Fibroblast of peridontal ligament (primary cell): ENCODE data around the gene GTF2B.
A peak's percentile ranks its signal among the peaks of the same experiment; 100 is the strongest.
"Not testable (repeated sequence)": the region's sequence is repeated elsewhere in the genome, so short reads cannot be mapped to it uniquely, and the experiment has no call there.

Source experiments
- DNase-seq: peaks from one replicate; pipeline ENCODE4 v3.0.0-alpha.2; 2010; ENCODE audit errors: extremely low read depth

Gene GTF2B

DNA sequence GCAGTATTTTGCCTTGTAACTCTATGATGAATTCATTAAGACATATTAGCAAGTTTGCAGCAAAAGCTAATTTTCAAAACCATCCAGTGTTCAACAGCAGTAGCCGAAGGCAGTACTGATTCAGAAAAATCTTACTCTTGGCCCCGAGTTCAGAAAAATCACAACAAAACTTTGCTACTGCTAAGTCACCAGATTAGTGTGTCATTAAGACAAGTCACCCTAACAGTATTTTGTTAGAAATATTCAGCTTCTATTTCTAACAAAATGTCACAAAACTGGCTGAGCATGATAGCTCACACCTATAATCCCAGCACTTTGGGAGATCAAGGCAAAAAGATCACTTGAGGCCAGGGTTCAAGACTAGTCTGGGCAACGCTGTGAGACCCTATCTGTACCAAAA is 8.2 kb downstream of the GTF2B start:
- DNase-seq = no peak

DNA sequence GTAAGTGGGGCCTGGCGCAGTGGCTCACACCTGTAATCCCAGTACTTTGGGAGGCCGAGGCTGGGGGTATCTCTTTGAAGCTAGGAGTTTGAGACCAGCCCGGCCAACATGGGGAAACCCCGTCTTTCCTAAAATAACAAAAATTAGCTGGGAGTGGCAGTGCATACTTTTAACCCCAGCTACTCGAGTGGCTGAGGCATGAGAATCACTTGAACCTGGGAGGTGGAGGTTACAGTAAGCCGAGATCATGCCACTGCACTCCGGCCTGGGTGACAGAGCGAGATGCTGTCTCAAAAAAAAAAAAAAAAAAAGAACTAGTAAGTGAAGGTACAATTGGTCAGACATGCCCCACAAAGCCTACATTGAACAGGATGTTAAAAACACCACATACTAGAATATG is 10.7 kb downstream of the GTF2B start:
- DNase-seq = not testable (repeated sequence)

DNA sequence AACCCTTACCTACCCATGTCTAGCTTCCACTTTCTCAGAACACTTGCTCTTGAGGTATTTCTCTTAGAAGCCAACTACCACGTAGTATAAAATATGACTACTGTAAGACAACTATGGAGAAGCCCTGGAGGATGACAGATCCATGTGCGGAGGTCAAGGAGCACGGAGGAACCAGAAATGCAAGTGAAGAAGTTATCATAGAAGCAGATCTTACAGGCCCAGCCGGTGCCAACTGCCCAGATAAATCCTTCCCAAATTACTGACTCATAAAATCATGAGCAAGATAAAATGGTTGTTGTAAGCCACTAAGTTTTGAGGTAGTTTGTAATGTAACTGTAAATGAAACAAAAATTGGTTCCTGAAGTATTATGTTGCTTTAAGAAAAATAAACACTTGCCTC is 12.6 kb downstream of the GTF2B start:
- peak; percentile 25 for DNase-seq

DNA sequence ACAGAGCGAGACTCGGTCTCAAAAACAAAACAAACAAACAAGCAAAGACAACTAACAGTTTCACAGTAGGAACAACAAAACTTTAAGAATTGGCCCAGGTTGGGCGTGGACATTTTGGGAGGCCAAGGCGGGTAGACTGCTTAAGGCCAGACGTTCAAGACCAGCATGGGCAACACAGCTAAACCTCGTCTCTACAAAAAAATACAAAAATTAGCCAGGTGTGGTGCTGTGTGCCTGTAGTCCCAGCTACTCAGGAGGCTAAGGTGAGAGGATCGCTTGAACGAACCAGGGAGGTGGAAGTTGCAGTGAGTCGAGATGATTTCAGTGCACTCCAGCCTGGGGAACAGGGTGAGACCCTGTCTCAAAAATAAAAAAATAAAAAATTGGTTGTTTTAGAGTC is 13.5 kb downstream of the GTF2B start:
- no peak for DNase-seq

DNA sequence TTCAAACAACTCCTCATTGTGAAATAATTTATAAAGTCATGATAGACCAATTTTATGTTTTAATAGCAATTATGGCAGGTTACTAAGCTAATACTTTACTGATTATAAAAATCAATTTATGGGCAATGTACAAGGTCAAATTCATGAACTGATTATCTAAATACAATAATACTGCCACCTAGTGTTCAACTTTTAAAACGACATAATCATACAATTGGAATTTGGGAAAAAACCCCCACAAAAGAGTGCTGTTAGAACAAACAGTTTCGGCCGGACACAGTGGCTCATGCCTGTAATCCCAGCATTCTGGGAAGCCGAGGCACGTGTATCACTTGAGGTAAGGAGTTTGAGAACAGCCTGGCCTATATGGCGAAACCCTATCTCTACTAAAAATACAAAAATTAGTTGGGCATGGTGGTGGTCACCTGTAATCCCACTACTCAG is 14.0 kb downstream of the GTF2B start:
- DNase-seq = peak; percentile 74

DNA sequence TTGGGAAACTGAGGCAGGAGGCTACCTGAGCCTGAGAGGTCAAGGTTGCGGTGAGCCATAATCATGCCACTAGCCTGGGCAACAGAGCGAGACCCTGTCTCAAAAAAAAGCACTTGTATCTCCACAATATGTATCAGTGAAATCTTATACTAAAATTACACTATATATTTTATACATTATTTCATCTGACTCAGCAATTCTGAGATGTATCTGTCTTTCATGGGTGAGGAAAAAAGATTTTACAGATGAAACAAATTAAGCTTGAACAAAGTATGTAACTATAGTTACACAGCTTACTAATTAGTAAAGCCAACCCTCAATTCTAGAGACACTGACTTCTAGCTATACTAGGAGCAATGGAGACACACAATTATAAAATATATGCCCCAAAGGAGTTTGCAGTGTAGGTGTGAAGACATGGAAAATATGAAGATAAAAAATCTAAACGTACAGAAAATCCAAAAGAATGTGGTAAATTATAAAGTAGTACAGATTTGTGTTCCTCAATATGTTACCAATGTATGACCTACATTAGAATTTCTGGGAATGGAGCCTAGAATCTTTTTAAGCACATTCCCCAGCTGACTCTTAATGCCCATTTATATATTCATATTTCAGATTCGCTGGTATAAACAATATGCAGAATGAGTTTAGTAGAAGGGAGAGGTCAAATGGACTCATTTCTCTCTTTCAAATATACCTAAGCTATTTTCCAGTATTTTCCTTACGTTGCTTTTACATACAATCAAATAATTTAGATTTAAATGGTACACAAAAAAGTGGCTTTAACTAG is 14.6 kb downstream of the GTF2B start:
- DNase-seq = peak; percentile 65

DNA sequence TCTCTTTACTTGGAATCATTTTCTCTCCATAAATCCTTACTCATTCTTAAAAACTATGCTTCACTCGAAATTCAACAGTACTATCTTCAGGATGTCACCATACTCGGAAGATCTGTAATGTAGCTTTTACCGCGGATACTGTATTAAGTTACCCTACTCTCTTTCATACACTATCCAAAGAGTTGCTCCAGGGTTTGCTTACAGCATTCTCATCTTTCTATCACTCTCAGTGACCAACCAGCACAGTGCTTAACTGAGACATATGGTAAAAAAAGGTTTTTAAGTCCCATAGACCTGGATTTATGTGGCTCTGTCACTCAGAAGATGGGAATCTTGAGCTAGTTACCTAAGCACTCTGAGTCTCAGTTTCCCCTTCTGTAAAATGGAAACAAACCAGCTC is 15.8 kb downstream of the GTF2B start:
- DNase-seq = no peak

DNA sequence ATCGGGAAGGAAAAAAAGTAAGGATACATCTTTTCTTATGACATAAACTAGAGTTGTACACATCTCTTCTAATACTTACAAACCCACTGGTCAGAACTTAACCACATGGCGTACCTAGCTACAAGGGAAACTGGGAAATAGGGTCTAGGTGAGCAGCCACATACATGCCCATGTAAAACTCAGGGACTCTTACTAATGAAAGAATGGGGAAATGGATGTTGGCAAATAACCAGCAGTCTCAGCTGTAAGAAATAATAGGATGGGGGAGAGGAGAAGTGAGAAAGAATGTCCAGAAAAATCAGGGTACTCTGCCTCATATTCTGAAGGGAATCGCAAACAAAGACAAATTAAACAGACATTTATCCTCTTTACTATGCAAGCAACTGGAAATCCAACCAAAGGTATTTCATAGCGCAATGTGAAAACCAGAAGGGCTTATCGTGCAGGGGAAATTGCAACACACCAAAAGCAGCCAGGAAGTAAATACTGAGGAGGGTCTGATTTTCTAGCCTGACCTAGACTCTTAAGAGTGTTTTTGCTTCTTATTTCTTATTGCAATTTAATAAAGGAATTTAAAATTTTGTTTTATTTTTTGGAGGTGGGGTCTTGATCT is 17.5 kb downstream of the GTF2B start:
- DNase-seq = no peak

DNA sequence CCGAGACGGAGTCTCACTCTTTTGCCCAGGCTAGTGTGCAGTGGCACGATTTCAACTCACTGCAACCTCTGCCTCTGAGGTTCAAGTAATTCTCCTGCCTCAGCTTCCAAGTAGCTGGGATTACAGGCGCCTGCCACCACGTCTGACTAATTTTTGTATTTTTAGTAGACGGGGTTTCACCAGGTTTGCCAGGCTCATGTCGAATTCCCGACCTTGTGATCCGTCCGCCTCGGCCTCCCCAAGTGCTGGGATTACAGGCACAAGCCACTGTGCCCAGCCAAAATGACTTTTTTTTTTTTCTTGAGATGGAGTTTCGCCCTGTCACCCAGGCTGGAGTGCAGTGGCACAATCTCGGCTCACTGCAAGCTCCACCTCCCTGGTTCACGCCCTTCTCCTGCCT is 21.7 kb downstream of the GTF2B start:
- DNase-seq = not testable (repeated sequence)

DNA sequence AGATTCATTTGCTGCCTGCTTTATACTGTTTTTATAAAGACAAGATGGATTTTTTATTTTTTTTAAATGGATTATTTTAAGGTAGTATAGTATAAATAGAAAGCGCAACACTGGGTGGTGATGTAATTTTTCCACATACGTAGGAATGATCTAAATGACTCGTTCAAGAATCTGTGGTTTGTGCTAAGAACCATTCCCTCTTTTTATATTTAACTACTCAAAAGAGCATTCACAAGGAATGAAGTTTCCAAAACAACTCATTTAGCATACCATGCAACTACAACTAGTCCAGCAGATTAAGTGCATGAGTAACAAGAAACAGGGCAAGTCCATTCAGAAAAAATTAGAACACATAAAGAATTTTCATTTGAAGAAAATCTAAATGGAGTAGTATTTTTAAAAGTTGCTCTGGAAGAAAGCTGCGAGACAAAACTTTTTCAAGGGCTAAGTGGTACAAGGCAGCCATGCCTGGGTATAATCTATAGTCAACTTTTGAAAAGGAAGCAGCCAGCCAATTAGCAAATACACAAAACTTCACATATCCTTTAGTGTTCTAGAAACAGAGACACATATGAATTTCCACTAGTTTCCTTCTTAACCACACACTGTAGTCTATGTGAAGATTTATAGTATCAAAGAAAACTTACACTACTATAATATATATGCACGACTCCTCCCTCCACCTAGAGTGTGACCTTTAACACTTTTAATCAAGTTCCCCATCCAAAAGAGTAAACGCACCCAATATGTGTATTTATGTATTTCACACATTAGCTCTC is 23.4 kb downstream of the GTF2B start:
- DNase-seq = peak; percentile 86

DNA sequence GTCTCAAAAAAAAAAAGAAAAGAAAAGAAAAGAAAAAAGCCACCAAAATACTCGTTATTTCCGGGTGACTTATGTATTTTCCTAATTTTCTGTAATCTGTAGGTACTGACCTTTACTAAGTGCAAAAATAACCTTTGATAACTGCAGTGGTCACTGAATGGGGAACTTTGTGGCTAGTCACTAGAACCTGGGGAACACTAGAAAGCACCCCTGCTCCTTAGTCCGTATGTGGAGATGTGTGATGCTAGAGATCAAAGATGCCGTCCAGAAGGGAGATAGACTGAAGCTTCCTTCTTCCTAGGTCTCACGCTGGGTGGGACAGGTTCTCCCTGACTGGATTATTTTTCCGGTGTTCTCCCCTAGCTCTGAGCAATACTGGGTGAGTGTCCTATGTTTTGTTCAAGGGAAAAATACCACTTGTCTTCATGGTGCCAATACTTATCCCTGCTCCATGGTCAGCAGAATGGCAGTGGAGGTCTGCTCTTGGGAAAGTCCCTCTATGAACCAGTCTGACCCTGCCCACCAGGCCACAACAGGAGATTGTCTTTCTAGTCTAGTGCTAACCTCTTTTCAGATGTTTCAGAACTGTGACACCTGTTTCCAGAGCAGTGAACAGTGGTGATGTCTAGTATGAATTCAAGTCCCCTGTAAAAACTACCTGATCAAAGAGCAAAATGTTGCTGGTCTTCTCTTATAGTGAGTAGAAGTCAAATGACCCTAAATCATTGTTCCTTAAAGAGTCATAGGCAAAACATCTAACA is 39.9 kb downstream of the GTF2B start:
- no peak for DNase-seq

DNA sequence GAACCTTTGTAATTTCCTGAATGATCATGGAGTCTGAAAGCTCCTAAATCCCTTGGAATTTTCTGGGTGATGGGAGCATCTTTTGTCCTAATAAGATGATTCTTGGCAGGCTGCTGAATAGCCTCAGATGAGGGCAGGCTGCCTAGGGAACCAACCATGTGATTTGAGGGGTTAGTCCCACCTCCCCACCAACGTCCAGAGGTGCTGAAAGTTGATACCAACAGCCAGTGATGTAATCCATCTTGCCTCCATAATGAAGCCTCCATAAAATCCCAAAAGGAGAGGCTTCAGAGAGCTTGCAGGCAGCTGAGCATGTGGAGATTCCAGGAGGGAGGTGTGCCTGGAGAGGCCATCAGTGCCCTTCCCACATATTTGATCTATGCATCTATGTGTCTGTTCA is 43.7 kb downstream of the GTF2B start:
- DNase-seq = peak; percentile 5

DNA sequence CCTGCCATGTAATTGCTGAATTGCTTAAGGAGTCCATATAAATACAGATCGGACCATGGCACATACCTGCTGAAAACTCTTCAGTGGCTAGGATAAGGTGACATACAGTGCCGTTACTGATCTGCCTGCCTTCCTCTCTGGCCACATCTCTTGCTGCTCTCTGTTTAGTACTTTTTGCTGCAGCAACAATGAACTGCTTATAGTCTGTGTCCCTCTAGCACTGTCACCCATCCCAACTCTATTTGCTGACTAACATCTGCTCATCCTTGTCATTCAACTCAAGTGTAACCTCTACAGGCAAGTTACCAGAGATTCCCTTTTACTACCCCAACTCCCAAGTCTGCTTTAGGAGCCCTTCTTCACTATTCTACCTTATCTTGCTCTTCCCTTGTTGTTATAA is 65.6 kb downstream of the GTF2B start:
- no peak for DNase-seq

DNA sequence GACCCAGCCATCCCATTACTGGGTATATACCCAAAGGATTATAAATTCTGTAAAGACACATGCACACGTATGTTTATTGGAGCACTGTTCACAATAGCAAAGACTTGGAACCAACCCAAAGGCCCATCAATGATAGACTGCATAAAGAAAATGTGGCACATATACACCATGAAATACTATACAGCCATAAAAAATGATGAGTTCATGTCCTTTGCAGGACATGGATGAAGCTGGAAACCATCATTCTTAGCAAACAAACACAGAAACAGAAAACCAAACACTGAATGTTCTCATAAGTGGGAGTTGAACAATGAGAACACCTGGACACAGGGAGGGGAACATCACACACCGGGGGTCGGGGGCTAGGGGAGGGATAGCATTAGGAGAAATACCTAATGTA is 71.7 kb downstream of the GTF2B start:
- not testable (repeated sequence) for DNase-seq

DNA sequence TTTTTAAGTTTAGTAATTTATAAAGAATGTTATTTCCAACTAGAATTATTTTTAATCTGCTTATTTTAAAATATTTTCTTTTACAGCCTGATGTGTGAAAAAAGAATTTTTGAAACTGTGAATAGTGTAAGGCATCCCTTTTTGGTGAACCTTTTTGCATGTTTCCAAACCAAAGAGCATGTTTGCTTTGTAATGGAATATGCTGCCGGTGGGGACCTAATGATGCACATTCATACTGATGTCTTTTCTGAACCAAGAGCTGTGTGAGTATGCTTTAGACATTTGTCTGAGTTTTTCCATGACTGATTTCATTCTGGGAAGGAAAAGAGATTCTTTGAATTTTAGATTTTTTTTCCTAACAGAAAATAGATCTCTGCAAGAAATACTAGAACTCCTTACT is 77.9 kb downstream of the GTF2B start:
- peak; percentile 3 for DNase-seq

DNA sequence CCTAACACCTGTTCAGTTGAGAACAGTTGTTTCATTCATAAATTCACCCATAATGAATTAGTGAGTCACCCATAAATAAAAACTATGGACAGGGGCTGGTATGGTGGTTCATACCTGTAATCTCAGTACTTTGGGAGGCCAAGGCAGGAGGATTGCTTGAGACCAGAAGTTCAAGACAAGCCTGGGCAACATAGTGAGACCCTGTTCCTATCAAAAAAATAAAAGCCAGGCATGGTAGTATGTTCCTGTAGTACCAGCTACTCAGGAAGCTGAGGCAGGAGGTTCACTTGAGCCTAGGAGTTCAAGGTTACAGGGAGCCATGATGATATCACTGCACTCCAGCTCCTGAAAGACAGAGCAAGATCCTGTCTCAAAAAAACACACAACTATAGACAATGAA is 79.0 kb downstream of the GTF2B start:
- DNase-seq = no peak

DNA sequence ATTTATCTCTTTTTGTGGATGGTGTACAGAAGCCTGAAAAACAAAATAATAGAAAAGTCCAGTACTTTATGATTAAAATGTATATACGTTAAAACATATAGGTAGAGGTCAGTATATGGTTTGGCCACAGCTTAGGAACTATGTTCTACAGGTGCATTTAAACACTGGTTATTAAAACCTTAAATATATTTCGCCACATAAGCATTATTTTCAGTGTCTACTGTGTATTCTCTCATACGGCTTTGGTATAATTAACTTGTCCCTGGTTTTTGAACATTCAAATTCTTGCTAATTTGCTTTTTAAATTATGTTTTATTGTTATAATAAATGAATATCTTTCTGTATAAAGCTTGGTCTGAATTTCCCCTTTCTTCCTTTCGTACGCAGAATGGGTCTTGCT is 87.9 kb downstream of the GTF2B start:
- DNase-seq = no peak

DNA sequence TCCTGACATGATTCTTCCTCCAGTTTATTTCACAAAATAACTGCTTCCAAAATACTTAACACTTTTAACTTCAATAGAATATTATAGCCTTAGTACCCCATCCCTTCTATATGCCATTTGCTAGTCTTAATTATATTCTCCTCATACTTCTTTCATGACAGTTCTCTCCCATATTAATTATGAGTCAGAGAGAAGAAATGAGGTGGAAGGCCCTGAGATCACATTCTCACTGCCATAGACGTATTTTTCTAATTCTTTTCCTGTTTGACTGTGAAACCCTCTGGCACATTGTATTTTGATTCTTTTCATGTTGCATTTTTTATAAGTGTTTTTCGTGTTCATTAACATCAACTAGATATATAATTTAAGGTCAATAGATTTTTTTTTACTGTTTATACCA is 88.4 kb downstream of the GTF2B start:
- DNase-seq = peak; percentile 72
